HG02852 (cell line): Measurements from ENCODE around the gene TENT5A.

Experiments used
- ATAC-seq: cut with Tn5 transposase; IDR thresholded peaks from one replicate; pipeline ENCODE4 v1.9.1; 2021; ENCODE audit warnings: mild to moderate bottlenecking, moderate library complexity; ENCODE audit not compliant: unreplicated experiment

Gene TENT5A

GRCh38 chr6:81720427-81720826, 32.1 kb downstream of the TENT5A start:
- ATAC-seq, result no peak

GRCh38 chr6:81718126-81718525, 34.4 kb downstream of the TENT5A start:
- ATAC-seq, result no peak

GRCh38 chr6:81714684-81715083, 37.8 kb downstream of the TENT5A start:
- ATAC-seq, result no peak

GRCh38 chr6:81713205-81713604, 39.3 kb downstream of the TENT5A start:
- no peak for ATAC-seq

- no peak for ATAC-seq
Observed at GRCh38 chr6:81708113-81708699, 44.3 kb downstream of the TENT5A start.

GRCh38 chr6:81704700-81705099, 47.8 kb downstream of the TENT5A start:
- no peak for ATAC-seq

GRCh38 chr6:81700414-81700813, 52.1 kb downstream of the TENT5A start:
- no peak for ATAC-seq

- ATAC-seq, result no peak
Observed at GRCh38 chr6:81697559-81697958, 54.9 kb downstream of the TENT5A start.

GRCh38 chr6:81696524-81696923, 56.0 kb downstream of the TENT5A start:
- ATAC-seq, result no peak
